Measurements from ENCODE around the gene ATP9B.
A peak's percentile ranks its signal among the peaks of the same experiment; 100 is the strongest.

Gene ATP9B

GRCh38 chr18:79056827-79057367, 12.3 kb upstream of the ATP9B start:
- Histone ChIP-seq H2AFZ (ENCODE audit: low read depth, low read length) (no peak overlapping the region), H4K20me1 (ENCODE audit: insufficient read depth, low read length) (no peaks in the 10 kb centered on the region), H3K27me3 (ENCODE audit: low read depth, low read length) (peaks cover 3% of the 10 kb centered on the region; the same call in 1 of the 2 replicates), H3K79me2 (ENCODE audit: low read length) (no peaks in the 10 kb centered on the region), H3K9me3 (ENCODE audit: insufficient read depth, low read length) (no peaks in the 10 kb centered on the region), H3K4me2 (ENCODE audit: low read length) (no peak overlapping the region), H3K36me3 (replicated peaks; ENCODE audit: low read depth, low read length) (no peaks in the 10 kb centered on the region), H3K4me3 (ENCODE audit: low read length) (no peak overlapping the region), H3K4me1 (ENCODE audit: low read length) (peaks cover 13% of the 10 kb centered on the region), H3K9ac (ENCODE audit: low read length) (no peak overlapping the region), H3K27ac (ENCODE audit: low read length) (no peak overlapping the region)
- no peak for TF ChIP-seq CTCF (IDR thresholded peaks at IDR 0.05; ENCODE audit: low read depth, low read length)
- no peak for TF ChIP-seq EZH2phosphoT487 (IDR thresholded peaks at IDR 0.05; ENCODE audit: low read depth)

GRCh38 chr18:79058007-79058406, 11.2 kb upstream of the ATP9B start:
- no peaks in the 10 kb centered on the region for H3K36me3 ChIP-seq (replicated peaks; ENCODE audit: low read depth, low read length)
- H3K4me1 ChIP-seq (ENCODE audit: low read length): peaks cover 13% of the 10 kb centered on the region
- H3K27me3 ChIP-seq (ENCODE audit: low read depth, low read length): peaks cover 3% of the 10 kb centered on the region; the same call in 1 of the 2 replicates
- H3K4me2 ChIP-seq (ENCODE audit: low read length): peak overlapping the region; percentile 33
- H3K9me3 ChIP-seq (ENCODE audit: insufficient read depth, low read length): no peaks in the 10 kb centered on the region
- H3K27ac ChIP-seq (ENCODE audit: low read length): no peak overlapping the region
- no peak overlapping the region for H3K9ac ChIP-seq (ENCODE audit: low read length)
- no peak overlapping the region for H3K4me3 ChIP-seq (ENCODE audit: low read length)
- H4K20me1 ChIP-seq (ENCODE audit: insufficient read depth, low read length): no peaks in the 10 kb centered on the region
- H2AFZ ChIP-seq (ENCODE audit: low read depth, low read length): peak overlapping the region; percentile 10; the same call in 1 of the 2 replicates
- no peaks in the 10 kb centered on the region for H3K79me2 ChIP-seq (ENCODE audit: low read length)
- TF ChIP-seq EZH2phosphoT487 (IDR thresholded peaks at IDR 0.05; ENCODE audit: low read depth) (no peak), CTCF (IDR thresholded peaks at IDR 0.05; ENCODE audit: low read depth, low read length) (no peak)

- H3K4me3 ChIP-seq (ENCODE audit: low read length): no peak overlapping the region
- H3K4me2 ChIP-seq (ENCODE audit: low read length): no peak overlapping the region
These were observed 6.4 kb upstream of the ATP9B start for GRCh38 chr18:79062806-79063205.

GRCh38 chr18:79064228-79064627, 5.0 kb upstream of the ATP9B start:
- no peaks in the 10 kb centered on the region for H4K20me1 ChIP-seq (ENCODE audit: insufficient read depth, low read length)
- H3K79me2 ChIP-seq (ENCODE audit: low read length): no peaks in the 10 kb centered on the region
- no peak for TF ChIP-seq CTCF (IDR thresholded peaks at IDR 0.05; ENCODE audit: low read depth, low read length)
- no peak for TF ChIP-seq EZH2phosphoT487 (IDR thresholded peaks at IDR 0.05; ENCODE audit: low read depth)
- no peak overlapping the region for H3K4me3 ChIP-seq (ENCODE audit: low read length)
- H3K4me2 ChIP-seq (ENCODE audit: low read length): no peak overlapping the region
- H2AFZ ChIP-seq (ENCODE audit: low read depth, low read length): no peak overlapping the region
- H3K27me3 ChIP-seq (ENCODE audit: low read depth, low read length): no peaks in the 10 kb centered on the region
- H3K9me3 ChIP-seq (ENCODE audit: insufficient read depth, low read length): 0 out of 2 replicates have a peak, but pooled peaks cover 2% of the 10 kb centered on the region
- peaks cover 3% of the 10 kb centered on the region for H3K36me3 ChIP-seq (replicated peaks; ENCODE audit: low read depth, low read length)
- H3K27ac ChIP-seq (ENCODE audit: low read length): no peak overlapping the region
- peaks cover 5% of the 10 kb centered on the region for H3K4me1 ChIP-seq (ENCODE audit: low read length)
- H3K9ac ChIP-seq (ENCODE audit: low read length): no peak overlapping the region

More at GRCh38 chr18:79062806-79063205, 6.4 kb upstream of the ATP9B start:
- Histone ChIP-seq H3K79me2 (ENCODE audit: low read length) (no peaks in the 10 kb centered on the region), H3K9ac (ENCODE audit: low read length) (no peak overlapping the region), H2AFZ (ENCODE audit: low read depth, low read length) (no peak overlapping the region), H3K9me3 (ENCODE audit: insufficient read depth, low read length) (0 out of 2 replicates have a peak, but pooled peaks cover 2% of the 10 kb centered on the region), H3K36me3 (replicated peaks; ENCODE audit: low read depth, low read length) (no peaks in the 10 kb centered on the region), H3K27ac (ENCODE audit: low read length) (no peak overlapping the region), H3K4me1 (ENCODE audit: low read length) (peaks cover 8% of the 10 kb centered on the region), H4K20me1 (ENCODE audit: insufficient read depth, low read length) (no peaks in the 10 kb centered on the region), H3K27me3 (ENCODE audit: low read depth, low read length) (no peaks in the 10 kb centered on the region)
- TF ChIP-seq EZH2phosphoT487 (IDR thresholded peaks at IDR 0.05; ENCODE audit: low read depth): no peak
- TF ChIP-seq CTCF (IDR thresholded peaks at IDR 0.05; ENCODE audit: low read depth, low read length): no peak
